NCI-H345 treated with DMSO at 0.1 percent for 48 hours (cell line): Measurements from ENCODE around the gene GUCD1.

Source experiments
- DNase-seq: peaks from one replicate; lab custom pipeline; 2025; ENCODE audit not compliant: unreplicated experiment; lab: John Stamatoyannopoulos, UW

Gene GUCD1

DNA sequence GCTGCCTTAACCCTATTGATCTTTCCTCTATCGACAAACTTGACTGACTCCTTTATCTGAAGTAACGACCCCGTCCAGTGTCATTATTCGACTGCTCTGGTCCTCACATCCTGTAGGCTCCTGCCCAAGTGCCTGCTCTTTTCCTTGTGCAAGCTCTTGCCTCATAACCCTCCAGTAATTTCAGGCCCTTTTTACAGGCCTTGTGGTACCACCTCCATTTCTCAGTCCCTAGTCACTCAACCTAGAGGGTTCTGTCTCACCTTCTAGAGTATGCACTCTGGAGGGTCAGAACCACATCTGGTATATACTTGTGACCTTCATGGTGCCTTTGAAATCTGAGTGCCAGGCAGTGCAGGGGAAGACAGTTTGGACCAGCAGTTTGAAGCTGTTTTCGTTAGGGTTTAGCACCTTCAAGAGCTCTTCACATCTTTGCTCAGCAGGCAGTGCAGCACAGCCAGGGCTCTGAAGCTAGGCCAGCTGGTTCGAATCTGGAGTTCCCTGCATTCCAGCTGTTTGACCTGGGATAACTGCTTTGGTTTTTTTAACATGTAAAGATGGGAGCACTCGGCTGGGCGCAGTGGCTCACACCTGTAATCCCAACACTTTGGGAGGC, 12.1 kb upstream of the GUCD1 start:
- no peak for DNase-seq

DNA sequence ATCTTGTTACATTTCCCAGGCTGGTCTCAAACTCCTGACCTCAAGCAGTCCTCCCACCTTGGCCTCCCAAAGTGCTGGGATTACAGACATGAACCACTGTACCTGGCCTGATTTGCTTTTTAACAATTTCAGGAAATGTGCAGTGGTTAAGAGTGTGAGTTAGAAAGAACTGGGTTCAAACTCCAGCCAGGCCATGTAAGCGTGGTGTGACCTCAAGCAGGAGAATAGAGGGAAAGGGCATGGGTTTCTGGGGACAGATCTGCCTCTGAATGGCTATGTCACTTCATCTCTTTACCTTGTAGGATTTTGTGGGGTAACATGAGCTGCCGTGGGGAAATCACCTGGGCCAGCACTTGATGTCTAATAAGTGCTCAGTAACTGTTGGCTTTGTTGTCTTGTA, 10.1 kb upstream of the GUCD1 start:
- no peak for DNase-seq

DNA sequence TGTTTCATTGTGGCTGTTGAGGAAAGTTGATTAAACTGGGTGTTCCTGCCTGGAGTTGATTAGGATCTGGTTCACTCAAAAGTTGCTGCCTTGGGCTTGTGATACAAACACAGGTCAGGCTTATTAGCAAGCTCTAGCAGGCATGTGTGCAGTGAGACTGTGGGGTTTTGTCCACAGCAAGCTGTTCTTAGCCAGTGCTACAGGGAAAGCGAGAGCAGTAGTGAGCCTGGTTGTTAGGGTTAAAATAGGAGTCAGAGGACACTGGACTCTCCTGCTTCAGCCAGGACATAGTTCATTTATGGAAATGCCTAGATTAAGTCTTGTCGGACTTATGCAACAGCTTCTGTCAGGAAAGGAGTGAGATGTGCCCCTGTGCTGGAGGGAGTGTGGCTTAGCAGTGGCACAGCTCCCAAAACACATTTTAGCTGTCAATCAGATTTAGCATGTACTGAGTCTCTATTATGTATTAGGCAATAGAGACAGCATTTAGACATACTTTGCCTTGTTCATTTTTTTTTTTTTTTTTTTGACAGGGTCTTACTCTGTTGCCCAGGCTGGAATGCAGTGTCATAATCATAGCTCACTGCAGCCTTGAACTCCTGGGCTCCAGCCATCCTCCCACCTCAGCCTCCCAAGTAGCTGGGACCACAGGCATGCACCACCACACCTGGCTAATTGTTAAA, 9.6 kb upstream of the GUCD1 start:
- no peak for DNase-seq

DNA sequence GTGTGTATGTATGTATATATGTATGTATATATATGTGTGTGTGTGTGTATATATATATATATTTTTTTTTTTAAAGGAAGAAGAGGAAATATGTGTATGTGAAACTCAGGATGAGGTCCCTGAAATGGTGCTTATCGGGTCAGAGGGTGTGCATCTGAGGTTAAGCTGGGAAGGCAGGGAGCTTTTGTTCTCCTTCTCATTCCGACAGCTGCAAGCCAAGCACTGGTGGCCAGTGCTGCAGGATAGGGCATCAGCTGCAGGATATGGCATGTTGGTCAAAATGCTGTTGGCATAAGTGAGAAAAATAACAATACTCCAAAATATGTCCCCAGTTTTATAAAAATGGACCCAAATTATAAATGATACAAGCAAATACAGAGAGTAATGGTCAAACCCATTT, 8.3 kb upstream of the GUCD1 start:
- DNase-seq = no peak

DNA sequence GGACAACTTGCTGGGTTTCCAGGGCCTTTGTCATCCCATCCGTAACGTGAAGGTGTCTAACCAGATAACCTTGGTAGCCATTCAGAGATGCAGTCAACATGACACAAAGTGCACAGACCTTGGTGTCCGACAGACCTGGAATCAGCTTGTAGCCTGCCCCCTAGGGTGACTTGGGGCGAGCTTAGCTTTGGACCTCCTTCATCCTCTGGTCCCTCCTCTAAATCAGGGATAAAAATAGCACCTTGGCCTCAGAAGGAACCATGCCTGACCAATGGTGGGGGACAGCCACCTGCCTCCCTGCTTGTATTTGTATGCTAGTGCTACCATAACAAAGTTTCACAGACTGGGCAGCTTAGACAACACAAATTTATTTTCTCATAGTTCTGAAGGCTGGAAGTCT, 4.5 kb upstream of the GUCD1 start:
- DNase-seq = no peak

DNA sequence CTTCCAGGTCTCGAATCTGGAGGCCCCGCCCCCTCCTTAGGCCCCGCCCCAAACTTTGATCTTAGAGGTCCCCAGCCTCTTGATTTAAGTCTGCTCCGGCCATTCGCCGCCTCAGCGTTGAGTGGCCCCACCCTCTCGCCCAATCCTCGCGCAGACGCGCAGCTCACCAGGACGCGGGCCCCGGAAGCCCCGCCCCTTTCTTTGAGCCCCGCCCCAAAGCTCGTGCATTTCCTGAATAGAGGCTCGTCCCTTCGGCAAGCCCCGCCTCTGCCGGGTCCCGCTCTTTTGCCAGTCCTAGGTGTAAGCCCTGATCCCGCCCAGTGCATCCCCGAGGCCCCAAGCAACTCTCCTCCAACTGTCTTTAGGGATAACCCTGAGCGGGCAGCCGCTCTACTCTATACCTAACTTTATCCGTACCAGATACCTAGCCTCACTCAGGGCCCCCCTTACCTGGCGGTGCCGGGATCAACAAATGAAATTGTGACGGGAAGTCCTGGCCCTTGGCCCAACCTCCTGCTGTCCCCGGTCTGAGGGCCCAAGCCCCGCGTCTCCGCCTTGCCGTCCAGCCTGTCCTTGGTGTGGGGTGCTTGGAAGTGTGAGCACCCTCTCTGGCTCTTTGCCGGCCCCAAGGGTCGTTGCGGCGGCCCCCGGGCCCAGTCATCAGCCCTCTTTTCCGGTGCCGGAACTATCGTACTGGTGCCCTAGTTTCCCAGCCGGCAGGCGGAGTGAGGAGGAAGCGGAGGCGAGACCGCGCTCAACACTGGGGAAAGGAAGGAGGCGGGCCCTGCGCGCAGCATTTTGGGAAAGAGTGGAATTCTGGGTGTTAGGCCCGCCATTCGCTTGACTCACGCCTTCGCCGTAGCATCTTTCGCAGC, 464 bp upstream of the GUCD1 start, which contains the start of gene SNRPD3:
Gene SNRPD3, plus strand, starts transcription at position 835 of the 875 bp plus-strand sequence. CDS start 1,676 bp downstream, outside the sequence.
- DNase-seq = peak; percentile 87

DNA sequence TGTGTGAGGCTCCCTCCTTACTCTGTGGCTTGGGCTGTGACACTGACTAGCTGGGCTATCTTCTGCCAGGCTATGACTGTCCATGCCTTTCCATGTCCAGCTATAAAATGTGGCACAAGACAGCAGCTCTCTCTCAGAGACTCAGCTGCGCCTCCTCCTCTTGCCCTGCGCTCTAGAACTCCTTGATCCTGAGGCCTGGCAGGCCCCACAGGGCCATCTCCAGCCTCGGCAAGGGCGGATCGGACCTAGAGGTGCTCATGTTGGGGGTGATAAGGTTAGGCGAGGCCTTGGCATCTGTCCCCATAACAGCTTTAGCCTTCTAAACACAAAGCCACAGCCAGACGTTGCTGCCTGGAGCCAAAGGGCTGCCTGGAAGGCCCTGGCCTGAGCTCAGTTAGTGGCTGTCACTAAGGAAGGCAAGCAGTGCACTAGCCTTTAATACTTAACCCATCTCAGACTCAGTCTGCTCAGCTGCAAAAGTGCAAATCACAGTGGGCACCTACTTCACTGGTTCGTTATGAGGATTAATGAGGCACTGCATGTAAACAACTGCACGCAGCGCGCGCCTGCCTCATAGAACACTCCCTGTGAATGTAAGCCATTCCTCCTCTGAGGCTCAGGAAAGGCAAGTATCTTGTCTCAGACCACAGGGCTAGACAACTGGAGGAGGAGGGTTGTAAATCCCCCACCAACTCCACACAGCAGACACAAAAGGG, 1.2 kb downstream of the GUCD1 start:
- no peak for DNase-seq

DNA sequence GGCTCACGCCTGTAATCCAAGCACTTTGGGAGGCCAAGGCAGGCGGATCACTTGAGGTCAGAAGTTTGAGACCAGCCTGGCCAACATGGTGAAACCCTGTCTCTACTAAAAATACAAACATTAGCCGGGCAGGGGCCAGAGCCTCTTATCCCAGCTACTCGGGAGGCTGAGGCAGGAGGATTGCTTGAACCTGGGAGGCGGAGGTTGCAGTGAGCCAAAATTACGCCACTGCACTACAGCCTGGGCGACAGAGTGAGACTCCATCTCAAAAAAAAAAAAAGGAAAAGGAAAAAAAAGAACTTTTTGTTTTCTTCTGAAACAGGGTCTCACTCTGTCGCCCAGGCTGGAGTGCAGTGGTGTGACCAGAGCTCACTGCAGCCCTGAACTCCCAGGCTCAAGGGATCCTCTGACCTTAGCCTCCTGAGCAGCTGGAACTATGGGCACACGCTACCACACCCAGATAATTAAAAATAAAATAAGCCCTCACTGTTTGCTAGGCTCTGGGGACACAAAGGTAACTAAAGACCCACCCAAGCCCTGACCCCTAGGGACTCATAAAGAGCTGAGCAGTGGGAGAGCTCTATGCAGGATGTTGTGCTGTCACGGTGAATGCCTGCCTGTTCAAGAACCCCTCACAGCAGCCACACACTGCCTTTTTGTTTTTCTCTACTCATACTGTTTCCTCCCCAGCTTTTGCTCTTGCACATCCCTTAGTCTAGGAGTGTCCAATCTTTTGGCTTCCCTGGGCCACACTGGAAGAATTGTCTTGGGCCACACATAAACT, 2.2 kb downstream of the GUCD1 start:
- DNase-seq = peak; percentile 8

DNA sequence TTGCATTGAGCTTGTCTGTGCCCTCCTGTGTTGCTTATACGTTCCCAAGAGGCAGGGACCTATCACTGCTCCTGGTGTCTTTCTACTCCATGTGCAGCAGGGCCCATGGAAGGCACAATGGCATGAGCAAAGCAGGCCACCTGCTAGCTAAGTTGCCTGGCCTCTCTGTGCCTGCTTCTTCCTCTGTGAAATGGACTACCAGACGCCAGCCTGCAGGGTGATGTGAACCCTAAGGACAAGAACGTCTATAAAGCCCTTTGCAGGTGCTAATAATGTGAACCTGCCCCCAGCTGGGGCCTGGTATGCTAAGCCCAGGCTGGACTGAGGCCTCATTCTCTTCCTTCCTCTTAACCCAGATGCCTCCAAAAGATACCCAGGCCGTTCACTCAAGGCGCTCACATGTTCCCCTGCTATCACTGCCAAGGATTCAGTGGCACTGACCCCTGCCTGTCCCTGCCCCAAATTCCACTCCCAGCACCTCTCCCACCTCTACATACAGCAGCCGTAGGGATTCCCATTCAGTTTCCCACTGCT, 4.0 kb downstream of the GUCD1 start:
- DNase-seq = no peak

DNA sequence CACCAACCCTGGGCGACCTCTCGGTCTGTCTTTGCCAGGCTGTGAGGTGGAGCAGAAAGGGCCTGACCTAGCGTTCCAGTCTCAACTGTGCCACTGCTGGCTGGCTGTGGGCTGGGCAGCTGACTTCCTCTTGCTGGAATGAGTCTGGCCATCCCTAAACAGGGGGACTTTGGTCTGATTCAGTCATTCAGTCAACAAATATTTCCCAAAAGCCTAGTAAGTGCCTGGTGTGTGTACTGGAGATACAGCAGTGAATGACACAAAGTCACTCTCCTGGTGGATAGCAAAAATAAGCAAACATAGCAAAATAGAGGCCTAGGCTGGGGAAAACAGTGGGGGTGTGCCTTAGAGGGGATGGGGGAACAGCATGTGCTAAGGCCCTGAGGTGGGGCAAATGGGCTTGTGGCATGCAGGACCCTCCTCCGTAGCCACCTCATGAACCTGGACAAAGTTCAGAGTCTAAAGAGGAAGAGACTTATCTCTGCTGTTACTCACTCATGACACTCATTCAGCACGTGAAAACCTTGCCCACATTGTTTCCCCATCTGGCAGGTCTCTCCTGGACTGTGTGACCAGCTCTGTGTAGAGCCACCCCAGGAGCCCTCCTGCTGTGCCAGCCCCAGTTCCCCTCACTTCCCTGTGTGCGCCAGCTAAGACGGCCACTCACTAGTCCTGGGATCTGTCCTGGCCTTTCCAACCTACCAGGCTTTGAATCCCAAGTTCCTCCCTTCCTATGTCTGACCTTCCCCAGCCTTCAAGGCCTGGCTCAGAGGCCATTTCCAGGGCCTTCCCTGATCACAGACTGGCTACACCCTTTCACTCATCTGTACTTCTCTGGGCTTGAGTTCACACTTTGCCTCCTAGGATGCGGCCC, 4.7 kb downstream of the GUCD1 start:
- no peak for DNase-seq

DNA sequence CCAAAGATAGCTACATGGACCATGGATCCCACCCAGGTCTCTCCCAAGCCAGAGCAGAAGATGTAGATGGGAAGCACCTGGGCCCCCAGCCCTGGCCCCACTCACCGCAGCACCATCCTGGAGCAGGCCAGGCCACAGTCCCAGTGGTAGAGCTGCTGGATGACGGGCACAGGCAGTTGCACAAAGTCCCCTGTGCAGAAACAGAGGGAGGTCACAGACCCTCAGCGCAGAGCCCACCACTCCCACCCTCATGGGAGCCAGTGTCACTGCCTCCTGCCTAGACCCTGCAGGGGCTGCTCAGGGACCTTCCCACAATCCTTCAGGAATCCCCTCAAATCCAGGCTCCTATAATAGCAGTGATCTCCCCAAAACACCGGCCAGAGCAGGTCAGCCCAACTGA, 6.1 kb downstream of the GUCD1 start:
- DNase-seq = no peak

DNA sequence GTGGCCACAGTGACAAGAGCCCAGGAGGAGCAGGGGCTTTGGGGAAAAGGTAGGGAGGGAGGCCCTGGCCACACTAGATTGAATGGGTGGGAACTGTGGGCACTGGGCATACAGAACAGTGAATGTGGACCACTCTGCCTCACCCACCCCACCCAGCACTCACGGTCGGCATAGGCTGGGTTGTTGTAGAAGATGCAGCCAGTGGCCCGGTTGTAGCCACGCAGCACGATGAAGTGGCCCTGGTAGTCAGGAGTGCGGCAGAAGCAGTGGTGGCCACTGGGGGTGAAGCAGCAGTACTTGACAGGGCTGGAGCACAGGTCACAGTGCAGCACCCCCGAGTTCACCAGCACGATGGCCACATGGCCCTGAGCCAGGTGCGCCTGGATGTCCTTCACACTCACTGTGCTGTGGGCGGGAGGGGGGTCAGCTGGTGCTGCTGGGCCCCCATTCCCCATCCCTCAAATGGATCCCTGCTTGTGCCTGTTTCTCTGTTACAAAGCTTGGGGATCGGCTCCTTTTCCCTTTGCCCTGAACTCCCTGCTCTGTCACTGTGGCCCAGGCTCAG, 11.2 kb downstream of the GUCD1 start:
- DNase-seq = no peak

DNA sequence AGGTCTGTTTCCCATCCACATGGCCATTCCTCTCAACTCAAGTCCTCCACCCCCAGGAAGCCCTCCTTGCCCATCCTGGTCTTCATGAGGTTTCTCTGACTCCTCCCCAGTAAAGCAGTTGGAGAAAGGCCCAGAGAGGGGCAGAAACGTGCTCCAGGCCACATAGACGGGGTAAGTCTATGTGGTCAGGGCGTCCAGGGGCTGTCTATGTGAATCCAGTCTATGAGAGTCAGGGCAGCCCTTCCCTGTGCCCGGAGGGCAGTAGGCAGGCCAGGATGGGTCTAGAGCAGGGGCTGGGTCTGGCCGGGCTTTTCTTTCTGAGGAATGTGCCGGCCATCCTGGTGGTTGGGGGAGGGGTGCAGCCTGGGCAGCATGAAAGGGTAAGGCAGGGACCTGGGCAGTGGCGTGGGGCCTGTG, 11.7 kb downstream of the GUCD1 start:
- no peak for DNase-seq

DNA sequence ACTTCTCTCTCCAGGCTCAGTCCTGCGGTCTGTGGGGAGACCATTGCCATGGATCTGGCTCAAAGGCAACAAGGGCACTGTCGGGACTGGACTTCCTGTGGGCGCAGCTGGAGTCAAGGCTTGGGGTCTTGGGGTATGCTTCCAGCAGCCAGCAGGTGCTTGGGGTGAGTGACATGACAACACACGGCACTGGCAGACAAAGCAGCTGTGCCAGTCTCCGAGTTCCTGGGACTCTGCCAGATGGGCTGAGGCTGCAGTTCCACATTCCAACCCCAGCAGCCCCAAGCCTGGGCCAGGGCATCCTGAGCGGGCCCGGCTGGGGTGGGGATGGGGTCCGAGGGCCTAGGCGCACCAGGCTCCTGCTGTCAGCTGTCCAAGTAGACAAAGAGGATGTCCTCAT, 12.3 kb downstream of the GUCD1 start:
- DNase-seq = no peak

DNA sequence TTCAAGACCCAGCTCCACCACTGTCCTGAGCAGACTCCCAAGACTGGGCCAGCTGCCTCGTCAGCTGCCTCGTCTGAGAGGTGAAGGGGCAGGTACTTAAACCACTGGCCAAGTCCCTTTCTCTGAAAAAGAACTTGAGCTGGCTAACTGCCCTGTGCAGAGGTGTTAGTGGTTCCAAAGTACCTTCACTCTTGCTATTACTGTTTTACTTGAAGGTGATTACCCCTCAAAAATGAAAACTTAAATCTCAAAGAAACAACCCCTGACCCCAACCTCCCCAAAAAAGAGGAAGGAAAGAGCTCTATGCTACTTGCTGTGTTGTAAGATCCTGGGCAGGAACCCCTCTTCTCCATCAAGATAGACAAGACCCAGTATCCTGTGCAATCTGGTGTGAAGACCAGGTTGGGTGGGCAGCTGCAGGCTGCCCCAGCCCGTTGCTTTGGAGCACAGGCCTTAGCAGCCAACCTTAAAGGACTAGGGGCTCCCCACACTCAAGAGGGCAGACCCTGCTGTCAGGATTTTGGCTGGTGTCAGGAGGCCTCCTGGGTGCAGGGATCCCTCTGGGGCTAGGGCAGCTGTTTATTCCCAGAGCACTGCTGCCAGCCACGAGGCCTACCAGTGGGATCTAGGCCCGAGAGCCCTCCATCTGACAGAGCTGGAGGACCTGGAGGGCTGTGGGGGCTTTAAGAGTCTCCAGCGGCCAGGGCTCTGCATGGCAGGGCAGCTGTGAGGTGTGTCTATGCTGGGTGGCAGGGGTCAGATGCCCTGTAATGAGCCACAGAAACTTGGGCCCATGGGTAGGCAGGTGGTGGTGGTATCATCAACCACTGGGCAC, 13.0 kb downstream of the GUCD1 start:
- DNase-seq = no peak

DNA sequence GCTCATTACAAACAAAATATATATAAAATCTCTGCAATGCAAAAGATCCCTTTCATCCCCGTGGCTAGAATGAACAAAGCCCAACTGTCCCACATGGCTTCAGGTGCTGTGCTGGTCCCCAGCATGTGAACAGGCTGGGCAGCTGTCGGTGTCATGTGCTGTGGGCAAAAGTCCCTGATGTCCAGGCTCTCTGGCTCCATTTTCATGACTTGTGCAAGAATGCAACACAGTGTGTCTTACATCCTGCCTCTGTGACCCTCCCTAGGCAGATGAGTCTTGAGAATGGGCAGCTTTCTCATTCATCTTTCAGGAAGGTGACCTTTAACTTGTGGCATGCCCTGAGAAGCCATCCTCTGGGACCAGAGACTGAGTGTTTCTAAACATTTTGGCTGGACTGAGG, 14.5 kb downstream of the GUCD1 start:
- DNase-seq = no peak

DNA sequence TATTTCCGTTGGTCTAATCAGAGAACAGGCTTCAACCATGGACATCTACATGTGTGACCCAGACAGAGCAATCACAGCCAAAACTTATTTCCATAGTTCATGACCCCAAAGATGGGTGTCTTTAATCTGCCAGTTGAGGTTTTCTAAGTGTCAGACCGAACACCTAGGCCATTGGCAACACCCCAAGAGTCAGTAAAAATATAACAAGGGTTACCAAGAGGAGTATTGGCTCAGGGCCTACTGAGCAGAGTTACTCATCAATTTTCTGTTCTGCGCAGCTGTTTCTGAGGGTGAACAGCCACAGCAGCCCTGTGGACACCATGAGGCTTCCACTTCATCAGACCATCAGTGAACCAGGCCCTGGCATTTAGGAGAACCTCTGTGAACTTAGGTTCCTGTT, 18.8 kb downstream of the GUCD1 start:
- DNase-seq = no peak

DNA sequence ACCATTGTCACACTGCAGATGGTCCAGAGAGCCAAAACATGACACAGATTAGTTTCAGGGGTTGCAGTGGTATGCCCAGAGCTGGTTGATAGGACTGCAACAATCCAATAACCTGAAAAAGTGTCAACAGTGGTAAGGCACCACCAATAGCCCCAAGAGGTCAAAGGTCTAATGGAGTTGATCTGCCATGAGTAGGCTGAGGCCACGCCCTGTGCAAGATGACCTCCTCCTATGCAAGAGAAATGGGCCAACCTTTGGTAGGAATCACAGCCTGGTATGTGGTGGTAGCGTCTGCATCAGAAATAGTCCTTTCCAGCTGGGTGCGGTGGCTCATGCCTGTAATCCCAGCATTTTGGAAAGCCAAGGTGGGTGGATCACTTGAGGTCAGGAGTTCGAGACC, 19.6 kb downstream of the GUCD1 start:
- DNase-seq = no peak
